GM12878 (cell line): ENCODE data around the gene UBE2QL1. TPM values are rescaled to one million over a fixed set of nuclear protein-coding genes. Genes with fewer than 3 reads are reported as not detected.

Experiments used
- BCL3 ChIP-seq: IDR thresholded peaks from 2 replicates; pipeline ENCODE4 v1.6.1; 2011; ENCODE audit warnings: borderline replicate concordance, low read depth, mild to moderate bottlenecking, moderate library complexity, low read length; ENCODE audit not compliant: insufficient read depth, poor library complexity, severe bottlenecking
- CEBPZ ChIP-seq: fragments of 150-350 bp; IDR thresholded peaks from 2 replicates; pipeline ENCODE4 v1.6.1; 2016; ENCODE audit warnings: low read depth, low read length
- E4F1 ChIP-seq: fragments of 450-650 bp; IDR thresholded peaks from 2 replicates; pipeline ENCODE4 v1.6.1; 2018; ENCODE audit warnings: borderline replicate concordance, mild to moderate bottlenecking; ENCODE audit not compliant: partially characterized antibody
- EED ChIP-seq: sonication (generic); IDR thresholded peaks from 2 replicates; pipeline ENCODE4 v1.6.1; 2016; ENCODE audit warnings: antibody characterized with exemption, low read depth
- EZH2 ChIP-seq: IDR thresholded peaks from 2 replicates; pipeline ENCODE4 v1.6.1; 2012; ENCODE audit warnings: low read depth, mild to moderate bottlenecking, control low read depth, inconsistent platforms, low read length, borderline replicate concordance; ENCODE audit not compliant: control insufficient read depth
- FOXK2 ChIP-seq: fragments of 450-650 bp; IDR thresholded peaks from 2 replicates; pipeline ENCODE4 v1.6.1; 2017; ENCODE audit warnings: mild to moderate bottlenecking, moderate library complexity
- KAT2A ChIP-seq: conservative IDR thresholded peaks from 2 replicates; pipeline ENCODE4 v1.6.1; 2011; ENCODE audit warnings: low read depth, low read length; ENCODE audit not compliant: control insufficient read depth
- KDM1A ChIP-seq: fragments of 200-600 bp; sonication (generic); IDR thresholded peaks from 2 replicates; pipeline ENCODE4 v1.6.1; 2016; ENCODE audit warnings: borderline replicate concordance
- NR2C1 ChIP-seq: fragments of 450-650 bp; IDR thresholded peaks from 2 replicates; pipeline ENCODE4 v1.6.1; 2017; ENCODE audit warnings: antibody characterized with exemption, mild to moderate bottlenecking, moderate library complexity
- PAX5 ChIP-seq: IDR thresholded peaks from 2 replicates; pipeline ENCODE4 v1.6.1; 2011; ENCODE audit warnings: low read depth, low read length, borderline replicate concordance
- POLR2A ChIP-seq: IDR thresholded peaks from 2 replicates; pipeline ENCODE4 v1.6.1; 2011; ENCODE audit warnings: low read depth, mild to moderate bottlenecking, low read length
- PRDM15 ChIP-seq: fragments of 450-650 bp; formaldehyde crosslinking; IDR thresholded peaks from 2 replicates; pipeline ENCODE4 v1.4.0; 2020; ENCODE audit warnings: mild to moderate bottlenecking, moderate library complexity
- RUNX3 ChIP-seq: IDR thresholded peaks from 2 replicates; pipeline ENCODE4 v1.6.1; 2012; ENCODE audit warnings: low read length, inconsistent platforms
- SMC3 ChIP-seq: IDR thresholded peaks from 2 replicates; pipeline ENCODE4 v1.6.1; 2011; ENCODE audit warnings: low read length, improper control_type of control experiment, borderline replicate concordance
- SUZ12 ChIP-seq: fragments of 200-600 bp; sonication (generic); IDR thresholded peaks from one replicate; pipeline ENCODE4 v1.6.1; 2018; ENCODE audit warnings: antibody characterized with exemption, mild to moderate bottlenecking; ENCODE audit not compliant: unreplicated experiment
- TCF3 ChIP-seq: IDR thresholded peaks from 2 replicates; pipeline ENCODE4 v1.6.1; 2012; ENCODE audit warnings: low read depth, mild to moderate bottlenecking, low read length, borderline replicate concordance; ENCODE audit not compliant: insufficient read depth
- WRNIP1 ChIP-seq: IDR thresholded peaks from 2 replicates; pipeline ENCODE4 v1.6.1; 2011; ENCODE audit warnings: low read depth, low read length, improper control_type of control experiment, borderline replicate concordance
- ZNF622 ChIP-seq: fragments of 450-650 bp; IDR thresholded peaks from 2 replicates; pipeline ENCODE4 v1.6.1; 2017; ENCODE audit warnings: mild to moderate bottlenecking, inconsistent platforms
- polyA plus RNA-seq, 11 experiments: library from polyadenylated mRNA; depleted of rRNA in 4 of 11; unstranded in 6 of 11; stranded (reverse) in 5 of 11; fragments of >200 nt; fragmentation: Nextera tagmentation in 4 of 11; fragmentation: Illumina TruSeq in 1 of 11; extraction: Ambion mirVana in 4 of 11; extraction: Trizol in 1 of 11; gene quantifications; 1 replicate in 1 of 11; 2 replicates in 10 of 11; pipeline versions ENCODE4 v1.2.1 to v1.2.3, GENCODE V29; 2011 to 2016; ENCODE audit warnings: inconsistent platforms in 2 of 11, missing spikeins in 2 of 11, low read depth in 1 of 11
- total RNA-seq, 4 experiments: library from RNA; depleted of rRNA in 3 of 4; stranded (reverse); fragments of >200 nt in 3 of 4; fragmentation: Illumina TruSeq in 1 of 4; extraction: Trizol in 1 of 4; gene quantifications; 2 replicates each; pipeline versions ENCODE4 v1.2.1 to v1.2.3, GENCODE V29; 2013 to 2021
- TF ChIP-seq, protein P1 (sequence below): IDR thresholded peaks from 2 replicates; pipeline ENCODE4 v1.6.1; 2012; ENCODE audit warnings: low read depth, low read length, improper control_type of control experiment

The UBE2QL1 gene
- total and polyA plus RNA-seq, 10 of the 15 experiments (the other 5 are each of a cell fraction or from before 2014, with no cell fraction given): 0.03 to 0.62 (median 0.04) TPM; not detected in 6

- TF ChIP-seq FOXK2 (no peak), E4F1 (peak; percentile 58), EED (peak; percentile 44; the same call in 1 of the 2 replicates), BCL3 (no peak), EZH2 (no peak), TCF3 (no peak), NR2C1 (no peak), SUZ12 (no peak), RUNX3 (peak; percentile 82), SMC3 (no peak), PAX5 (no peak), PRDM15 (CRISPR knock-in tag) (no peak), POLR2A (no peak), KDM1A (no peak), ZNF622 (no peak), CEBPZ (no peak), WRNIP1 (no peak), KAT2A (no peak)
- TF ChIP-seq, protein P1, sequence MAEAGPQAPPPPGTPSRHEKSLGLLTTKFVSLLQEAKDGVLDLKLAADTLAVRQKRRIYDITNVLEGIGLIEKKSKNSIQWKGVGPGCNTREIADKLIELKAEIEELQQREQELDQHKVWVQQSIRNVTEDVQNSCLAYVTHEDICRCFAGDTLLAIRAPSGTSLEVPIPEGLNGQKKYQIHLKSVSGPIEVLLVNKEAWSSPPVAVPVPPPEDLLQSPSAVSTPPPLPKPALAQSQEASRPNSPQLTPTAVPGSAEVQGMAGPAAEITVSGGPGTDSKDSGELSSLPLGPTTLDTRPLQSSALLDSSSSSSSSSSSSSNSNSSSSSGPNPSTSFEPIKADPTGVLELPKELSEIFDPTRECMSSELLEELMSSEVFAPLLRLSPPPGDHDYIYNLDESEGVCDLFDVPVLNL: no peak
Observed at GRCh38 chr5:6402939-6403338, 45.7 kb upstream of the UBE2QL1 start (continued).
